SW 1271 (cell line): ENCODE measurements around the gene CD83.

Experiments
- DNase-seq, 2 experiments: peaks; one replicate each; lab custom pipeline; 2025; lab: John Stamatoyannopoulos, UW

The CD83 gene

DNA sequence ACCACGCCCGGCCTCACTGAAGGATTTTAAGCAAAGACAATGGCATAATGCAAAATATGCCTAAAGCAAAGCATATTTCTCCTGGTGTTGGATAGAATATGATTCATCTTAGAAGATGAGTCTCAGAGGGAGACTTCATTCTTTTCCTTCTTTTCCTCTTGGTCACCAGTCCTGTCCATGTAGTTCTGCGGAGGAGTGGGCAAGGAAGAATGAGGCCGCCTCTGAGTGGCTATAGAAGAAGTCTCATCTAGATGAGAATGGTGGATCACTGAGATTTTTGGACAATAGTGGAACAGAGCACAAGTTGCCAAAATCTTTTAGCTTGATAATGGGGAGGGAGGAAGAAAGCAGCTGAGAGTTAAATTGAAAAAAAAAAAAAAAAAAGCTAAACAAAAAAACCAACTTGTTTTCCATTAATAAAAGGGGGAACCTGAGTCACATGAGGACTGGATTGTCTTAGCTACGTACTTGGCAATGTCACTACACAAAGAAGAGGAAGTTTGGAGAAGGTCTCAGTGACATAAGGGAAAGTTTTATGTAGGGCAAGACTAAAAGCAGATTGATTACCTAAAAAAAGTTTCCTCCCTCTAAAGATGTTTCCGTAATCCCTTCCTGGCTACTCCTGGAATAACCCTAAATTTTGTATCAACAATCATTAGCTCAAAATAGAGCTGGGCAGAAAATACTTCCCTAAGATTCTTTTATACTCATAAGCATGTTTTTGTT lies 6.0 kb downstream of the CD83 start:
- no peak for DNase-seq

DNA sequence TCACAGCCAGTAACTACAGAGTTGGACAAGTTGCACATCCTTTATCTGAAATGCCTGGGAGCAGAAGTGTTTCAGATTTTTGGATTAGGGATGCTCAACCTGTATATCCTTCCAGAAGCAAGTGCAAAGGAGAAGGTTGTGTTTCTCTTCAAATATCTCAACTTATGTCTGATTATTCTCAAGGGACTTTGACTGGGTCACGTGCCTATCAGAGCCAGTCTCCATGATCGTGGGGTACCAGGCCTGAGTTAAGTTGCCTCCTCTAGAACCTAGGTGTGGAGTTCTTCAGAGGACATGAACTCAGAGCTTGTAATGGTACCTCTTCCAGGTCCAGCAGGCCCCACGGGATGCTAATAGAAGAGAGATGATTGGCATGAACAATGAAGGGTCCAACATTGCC lies 7.8 kb downstream of the CD83 start:
- DNase-seq, result no peak

DNA sequence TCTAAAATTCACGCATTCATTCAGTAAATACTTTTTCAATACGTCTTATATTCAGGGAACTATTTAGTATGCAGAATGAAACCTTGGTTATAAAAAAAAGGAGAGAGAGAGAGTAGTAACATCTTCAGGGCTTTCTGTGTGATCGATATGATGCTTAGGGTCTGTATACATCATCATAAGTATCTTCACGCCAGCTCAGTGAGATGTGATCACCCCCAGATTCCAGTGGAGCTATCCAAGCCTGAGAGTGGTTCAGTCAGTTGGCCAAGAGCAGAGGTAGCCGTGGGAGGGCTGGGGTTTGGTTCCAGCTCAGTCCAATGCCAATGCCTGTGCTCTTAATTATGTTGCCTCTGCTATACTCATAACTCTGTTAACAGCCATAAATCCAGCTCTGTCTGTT lies 8.6 kb downstream of the CD83 start:
- DNase-seq, result no peak

DNA sequence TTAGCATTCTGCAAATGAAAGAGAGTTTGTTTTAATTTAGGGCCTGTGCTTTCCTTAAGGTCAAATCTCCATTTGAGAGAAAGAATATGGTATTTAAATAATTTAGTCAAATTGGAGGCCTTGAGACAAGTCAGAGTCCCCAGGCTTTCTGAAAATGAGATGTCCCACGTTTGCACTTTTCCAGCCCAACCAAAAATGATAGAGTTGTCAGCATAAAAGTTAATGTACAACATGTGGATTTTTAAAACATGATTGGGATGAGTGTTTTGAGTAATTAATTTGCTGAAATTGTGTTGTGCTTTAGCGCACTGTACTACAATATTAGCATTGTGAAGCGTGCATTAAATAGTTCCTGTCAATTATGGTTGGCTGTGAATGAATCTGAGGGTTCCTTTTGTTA lies 10.0 kb downstream of the CD83 start:
- no peak for DNase-seq

DNA sequence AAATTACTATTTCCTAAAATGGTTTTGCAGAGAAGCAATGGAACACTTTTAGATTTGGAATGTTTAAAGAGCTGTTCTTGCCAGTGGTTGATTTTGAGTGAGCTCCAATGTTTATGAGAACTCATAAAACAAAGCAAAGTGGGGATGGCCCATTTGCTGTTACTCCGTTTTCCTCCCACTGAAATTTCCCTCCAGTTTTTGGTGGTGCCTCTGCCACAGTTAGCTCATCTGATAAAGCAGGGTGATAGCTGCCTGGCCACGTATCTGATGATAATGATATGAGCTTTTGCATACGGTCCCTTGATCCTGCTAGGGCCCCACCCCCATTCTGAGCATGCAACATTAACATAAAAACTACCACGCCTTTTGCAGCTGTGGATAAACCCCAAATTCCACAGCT lies 10.4 kb downstream of the CD83 start:
- DNase-seq, result no peak

DNA sequence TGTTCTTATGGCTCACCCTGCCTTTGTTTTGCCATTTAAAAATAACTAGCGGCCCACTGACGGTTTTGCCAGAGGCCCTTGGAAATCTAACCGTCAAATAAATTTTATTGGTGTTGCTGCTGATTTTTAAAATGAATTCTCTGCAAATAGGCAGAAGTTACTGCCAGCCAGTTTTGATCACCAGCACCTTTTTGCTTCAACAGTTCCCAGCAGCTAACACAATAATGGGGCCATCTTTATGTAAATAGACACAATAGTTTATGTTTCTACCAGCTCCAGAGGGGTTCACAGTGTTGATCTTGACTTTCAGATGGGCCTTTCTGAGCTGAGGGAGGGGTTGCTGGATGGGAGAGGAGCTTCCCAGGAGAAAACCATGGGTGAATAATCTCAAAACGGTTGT lies 11.2 kb downstream of the CD83 start:
- no peak for DNase-seq

DNA sequence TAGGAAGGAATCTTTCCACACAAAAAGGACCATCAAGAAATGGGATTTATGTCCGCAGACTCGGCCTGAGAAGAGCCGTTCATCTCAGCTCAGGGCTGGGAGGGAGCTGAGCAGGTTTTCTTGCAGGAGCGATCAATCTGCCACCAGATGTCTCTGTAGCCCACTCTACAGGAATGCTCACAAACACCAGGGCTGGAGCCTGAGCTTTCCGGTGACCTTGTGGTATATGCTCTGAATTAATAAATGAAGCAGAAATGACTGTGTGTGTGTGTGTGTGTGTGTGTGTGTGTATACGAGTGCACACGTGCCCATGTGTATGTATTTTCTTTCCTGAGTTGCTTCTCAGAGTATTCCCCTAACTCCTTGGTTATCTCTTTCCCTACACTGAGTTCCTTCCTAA lies 12.0 kb downstream of the CD83 start:
- DNase-seq, result peak in 1 of 2 experiments; percentile 20

DNA sequence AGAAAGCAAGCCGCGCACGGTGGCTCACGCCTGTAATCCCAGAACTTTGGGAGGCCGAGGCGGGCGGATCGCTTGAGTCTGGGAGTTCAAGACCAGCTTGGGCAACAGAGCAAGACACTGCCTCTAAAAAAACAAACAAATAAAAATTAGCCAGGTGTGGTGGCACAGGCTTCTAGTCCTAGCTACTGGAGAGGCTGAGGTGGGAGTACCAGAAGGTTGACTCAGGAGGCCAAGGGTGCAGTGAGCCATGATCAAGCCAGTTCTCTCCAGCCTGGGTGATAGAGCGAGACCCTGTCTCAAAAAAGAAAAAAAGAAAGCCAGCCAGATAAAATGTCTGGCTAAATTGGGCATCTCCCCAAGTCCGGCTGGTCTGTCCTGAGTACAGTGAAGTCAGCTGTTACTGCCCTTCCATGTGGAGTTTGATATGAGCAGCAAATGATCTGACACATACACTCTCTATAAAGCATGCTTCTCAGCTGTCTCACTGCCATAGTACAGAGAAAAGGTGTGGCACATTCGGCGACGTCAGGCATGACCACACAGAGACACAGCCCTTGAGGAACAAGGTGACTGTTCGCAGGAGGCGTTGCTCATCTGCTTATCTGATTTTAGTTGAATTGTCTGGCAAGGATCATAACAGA lies 13.0 kb downstream of the CD83 start:
- no peak for DNase-seq

DNA sequence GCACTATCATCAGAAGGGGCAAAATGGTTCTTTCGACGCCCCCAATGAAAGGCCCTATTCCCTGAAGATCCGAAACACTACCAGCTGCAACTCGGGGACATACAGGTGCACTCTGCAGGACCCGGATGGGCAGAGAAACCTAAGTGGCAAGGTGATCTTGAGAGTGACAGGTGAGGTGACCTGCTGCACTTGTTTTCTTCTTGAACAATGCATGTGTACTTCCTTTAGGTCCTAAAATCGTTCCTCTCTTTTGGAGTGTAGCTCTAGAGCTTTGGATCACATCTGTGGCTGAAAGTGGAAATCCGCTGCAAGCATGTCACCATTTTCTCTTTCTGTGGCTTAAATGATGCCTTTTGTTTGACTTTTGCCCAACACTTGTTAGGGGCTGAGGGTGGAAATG lies 14.0 kb downstream of the CD83 start:
- no peak for DNase-seq

DNA sequence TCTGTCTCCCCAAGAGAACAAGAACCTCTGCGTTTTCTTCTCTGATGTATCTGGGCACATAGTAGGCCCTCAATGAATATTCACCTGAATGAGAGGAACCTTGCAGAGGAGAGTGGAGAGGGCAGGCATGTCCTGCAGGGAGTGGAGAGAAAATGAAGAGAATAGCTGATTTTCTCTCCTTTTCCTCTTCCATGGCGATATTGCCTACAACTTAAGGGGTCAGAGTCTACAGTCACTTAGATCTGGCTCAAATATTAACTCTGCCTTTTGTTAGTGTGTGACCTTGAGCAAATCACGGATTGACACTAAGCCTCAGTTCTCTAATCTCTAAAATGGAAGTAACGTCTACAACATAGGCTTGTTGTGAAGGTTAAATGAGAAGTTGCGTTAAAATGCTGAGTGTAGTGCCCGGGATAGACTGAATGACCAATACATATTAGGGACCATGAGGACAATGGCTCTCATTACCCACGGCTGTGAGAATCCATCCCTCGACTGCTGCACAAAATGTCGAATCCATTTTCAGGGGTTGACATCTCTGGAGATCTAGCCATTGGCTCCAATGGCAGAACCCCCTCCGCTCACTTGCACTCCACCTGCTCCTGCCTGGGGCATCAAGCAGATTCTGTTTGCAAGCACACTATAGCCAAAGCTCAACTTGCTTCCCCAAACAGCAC lies 14.8 kb downstream of the CD83 start:
- DNase-seq, result no peak

DNA sequence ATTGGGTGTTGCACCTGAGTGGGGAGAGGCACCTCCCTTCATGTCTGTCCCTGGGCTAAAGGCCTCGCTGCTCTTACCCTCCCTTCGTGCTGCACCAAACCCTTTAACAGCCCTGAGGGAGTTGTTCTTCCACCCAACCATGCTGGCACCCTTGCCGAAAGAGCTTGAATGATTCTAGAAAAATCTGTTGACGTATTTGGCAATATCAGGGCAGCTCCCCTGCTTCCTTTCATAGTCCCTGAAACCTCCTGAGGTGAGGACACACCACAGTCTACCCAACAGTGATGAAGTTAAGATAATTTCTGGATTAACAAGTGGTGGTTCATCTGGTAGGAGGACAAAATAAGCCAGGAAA lies 15.3 kb downstream of the CD83 start:
- no peak for DNase-seq

DNA sequence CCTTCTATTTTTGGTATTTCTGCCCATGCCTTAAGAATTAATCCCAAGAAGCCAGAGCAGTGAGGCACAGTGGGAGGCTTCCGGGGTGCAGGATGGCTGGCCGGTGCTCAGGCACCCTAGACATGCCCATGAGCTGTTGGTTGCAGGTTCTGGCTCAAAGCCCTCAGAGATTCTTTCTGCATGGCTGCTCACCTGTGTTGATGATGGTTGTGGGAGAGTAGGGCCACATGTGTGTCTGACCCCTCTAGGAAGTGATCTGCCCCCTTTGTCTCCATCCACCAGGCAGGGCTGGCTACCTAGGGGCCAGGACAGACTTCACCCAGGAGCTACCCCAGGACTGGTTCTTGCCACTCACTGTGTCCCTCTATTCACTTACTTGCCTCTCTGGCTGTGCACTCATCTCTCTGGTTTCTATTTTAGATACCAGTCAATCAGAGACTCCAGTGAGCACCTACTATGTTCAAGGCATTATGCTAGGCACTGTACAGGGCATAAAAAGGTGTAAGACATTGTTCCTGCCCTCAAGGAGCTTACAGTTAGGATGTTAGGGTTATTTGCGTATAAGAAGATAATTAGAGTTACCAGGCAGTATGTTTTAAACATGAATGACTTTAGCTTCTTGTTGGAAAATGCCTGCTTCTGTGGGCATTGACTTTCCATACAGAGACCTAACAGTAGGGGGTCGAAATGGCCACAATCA lies 16.8 kb downstream of the CD83 start:
- no peak for DNase-seq

DNA sequence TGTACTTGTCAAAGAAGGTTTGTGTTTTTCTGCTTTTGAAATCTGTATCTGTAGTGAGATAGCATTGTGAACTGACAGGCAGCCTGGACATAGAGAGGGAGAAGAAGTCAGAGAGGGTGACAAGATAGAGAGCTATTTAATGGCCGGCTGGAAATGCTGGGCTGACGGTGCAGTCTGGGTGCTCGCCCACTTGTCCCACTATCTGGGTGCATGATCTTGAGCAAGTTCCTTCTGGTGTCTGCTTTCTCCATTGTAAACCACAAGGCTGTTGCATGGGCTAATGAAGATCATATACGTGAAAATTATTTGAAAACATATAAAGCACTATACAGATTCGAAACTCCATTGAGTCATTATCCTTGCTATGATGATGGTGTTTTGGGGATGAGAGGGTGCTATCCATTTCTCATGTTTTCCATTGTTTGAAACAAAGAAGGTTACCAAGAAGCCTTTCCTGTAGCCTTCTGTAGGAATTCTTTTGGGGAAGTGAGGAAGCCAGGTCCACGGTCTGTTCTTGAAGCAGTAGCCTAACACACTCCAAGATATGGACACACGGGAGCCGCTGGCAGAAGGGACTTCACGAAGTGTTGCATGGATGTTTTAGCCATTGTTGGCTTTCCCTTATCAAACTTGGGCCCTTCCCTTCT lies 18.4 kb downstream of the CD83 start:
- no peak for DNase-seq

DNA sequence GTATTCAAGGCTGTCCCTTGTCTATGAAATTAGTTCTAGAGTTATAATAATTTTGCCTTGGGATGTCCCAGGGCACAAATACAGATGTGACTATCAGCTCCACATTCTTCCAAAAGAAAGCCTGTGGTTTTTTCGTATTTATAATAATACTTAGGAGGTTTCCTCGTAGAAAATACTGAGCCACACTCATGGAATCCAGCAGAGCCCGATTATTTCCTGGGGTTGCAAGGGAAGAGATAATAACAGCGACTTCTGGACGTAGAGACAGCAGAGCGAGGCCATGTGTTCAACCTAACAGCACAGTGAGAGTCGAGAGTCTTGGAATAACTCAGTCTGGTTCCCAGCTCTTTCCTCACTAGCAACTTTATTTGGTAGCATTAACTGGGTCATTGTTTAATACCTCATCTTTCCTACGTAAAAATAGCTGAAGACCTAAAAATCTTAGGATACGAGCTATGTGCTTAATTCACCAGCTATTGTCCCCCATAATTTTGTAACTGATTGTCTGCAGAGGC lies 21.2 kb downstream of the CD83 start:
- no peak for DNase-seq

DNA sequence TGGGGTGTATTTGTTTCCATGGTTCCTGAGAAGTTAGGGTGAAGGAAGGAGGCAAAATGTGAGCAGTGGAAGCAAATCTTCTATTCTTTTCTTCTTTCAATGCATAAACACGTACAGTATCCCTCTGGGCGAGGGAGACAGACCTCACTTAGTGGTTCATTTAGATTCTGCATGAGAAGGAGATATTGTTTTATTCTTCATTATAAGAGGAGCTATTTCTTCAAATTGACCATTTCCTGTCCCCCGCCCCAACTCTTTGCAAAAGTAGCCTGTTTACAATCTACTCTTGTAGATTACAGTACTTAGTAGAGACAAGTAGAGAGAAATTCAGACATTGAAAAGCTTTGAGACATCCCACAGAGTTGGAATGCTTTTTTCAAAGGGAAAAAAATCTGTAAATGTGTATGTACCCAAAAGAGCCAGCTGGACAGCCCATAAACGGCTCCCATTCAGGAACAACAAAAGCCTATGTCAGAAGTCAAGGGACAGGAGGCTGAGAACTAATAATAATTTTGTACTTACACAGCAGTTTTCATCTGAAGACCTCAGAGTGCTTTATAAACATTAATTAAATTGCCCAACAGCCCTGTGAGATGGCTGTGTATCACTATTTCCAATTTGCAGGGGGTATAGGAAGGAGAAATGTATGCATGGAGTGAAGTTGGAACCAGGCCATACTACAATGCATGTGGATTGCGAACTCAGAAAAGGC lies 23.9 kb downstream of the CD83 start:
- DNase-seq, result no peak

DNA sequence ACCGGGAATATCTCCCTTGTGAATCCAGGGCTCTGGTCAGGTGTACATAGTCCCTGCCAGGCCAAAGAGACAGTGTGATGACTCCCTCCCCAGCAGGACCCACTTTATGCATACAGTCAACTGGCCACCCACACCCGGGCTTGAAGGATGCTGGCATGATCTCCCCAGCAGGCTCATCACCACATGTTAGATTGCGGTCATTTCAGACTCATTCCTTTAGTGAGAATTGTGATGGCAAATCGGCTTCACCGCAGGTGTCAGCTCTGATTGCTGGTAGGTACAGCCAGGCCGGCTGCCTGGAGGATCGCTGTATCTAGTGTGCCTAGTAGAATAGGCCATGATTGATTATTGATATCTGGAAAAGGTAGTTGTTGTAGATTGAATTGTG lies 24.5 kb downstream of the CD83 start:
- DNase-seq, result no peak

DNA sequence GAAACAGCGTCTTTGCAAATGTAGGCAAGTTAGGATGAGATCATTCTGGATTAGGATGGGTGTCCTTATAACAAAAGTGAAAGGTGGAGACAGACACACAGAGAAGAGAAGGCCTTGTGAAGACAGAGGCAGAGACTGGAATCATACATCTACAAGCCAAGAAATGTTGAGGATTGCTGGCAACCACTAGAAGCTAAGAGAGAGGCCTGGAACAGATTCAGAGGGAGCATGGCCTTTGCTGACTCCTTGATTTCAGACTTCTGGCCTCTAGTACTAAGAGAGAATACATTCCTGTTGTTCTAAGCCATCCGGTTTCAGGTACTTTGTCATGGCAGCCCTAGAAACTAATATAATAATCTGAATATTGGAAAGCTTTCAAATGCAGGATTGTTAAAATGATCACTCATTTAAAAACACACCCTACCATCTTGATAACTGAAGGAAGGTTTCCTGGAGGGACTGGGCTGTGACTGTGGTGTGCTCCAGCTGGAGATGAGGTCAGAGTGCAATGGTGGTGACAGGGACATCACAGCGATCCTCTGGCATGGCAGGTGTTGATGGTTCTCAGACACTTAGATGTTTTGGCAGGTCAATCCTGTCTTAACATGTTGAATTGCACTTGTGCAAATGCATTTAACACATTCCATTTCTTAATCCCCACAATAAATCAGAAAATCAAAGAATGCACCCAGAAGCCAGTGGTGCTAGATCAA lies 25.1 kb downstream of the CD83 start:
- DNase-seq, result no peak

DNA sequence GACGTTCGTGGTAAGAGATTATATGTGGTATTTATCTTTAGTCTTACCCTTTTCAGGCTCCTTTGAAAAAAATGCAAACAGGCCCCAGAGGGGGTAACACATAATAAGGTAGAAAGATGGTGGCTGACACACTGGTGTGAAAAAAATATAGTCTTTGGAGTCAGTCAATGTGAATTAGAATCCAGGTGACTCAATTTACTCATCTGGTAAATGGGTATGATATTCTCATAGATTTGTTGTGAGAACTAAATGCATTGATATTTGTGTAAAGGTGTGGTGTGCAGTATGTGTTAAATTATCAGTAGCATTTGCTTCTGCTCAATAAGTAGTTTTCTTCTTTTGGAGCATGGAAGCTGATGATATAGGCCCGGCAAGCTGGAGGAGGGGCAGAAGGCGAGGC lies 25.7 kb downstream of the CD83 start:
- DNase-seq, result no peak

DNA sequence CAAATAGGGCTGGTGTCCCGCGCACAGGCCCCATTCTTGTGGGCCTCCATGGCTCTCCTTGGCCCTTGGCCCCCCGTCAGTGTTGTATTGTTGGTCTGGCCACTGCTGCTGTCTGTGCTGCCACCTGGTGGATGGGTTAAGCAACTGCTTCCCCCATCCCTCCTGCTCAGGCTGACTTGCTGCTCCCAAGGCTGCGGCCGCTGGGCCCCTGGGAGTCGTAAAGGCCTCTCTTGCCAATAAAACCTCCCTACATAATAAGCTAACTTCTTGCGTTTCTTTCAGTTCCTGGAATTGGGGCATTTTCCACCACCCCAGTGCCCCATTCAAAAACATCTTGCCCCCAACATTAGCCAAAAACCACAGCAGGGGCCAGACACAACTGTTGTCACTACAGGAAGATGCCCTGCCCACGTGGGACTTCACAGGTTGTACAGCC lies 27.1 kb downstream of the CD83 start:
- DNase-seq, result peak in 1 of 2 experiments; percentile 67

DNA sequence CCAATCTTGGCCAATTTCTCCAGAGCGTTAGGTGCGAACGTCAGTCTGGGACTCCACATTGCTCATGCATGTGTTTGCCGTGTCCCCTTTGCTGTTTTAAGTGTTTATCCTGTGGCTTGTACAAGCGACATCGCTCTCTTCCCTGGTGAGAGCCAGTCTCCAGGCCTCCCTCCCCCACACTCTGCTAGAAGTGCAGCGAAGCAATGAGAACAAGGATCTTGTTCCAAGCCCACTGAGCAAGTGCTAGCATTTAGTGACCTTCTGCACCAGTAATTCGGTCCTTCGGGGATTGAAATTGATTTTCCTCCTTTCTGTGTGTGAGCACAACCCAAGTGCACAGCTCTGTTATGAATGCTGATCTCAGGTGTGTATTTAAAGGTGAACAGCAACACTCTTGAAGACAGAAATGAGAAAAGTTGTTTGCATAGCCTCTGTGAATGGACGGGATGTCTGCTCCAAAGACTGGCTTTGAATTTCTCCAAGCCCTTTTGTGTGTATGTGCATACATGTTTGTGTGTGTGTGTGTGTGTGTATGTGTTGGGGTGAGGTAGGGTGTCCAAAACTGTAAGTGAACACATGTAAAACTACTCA lies 29.0 kb downstream of the CD83 start:
- no peak for DNase-seq
